H1 (cell line): Measurements from ENCODE around the gene TSGA10IP. TPM values are rescaled to one million over a fixed set of nuclear protein-coding genes. Genes with fewer than 3 reads are reported as not detected.

Source experiments
- CEBPB ChIP-seq: IDR thresholded peaks from 2 replicates; pipeline ENCODE4 v1.6.1; 2012; ENCODE audit warnings: low read depth, low read length
- JUND ChIP-seq: IDR thresholded peaks from 2 replicates; pipeline ENCODE4 v1.6.1; 2011; ENCODE audit warnings: mild to moderate bottlenecking, improper control_type of control experiment, low read length
- NANOG ChIP-seq: IDR thresholded peaks from 2 replicates; pipeline ENCODE4 v1.6.1; 2011; ENCODE audit warnings: low read length, low read depth, mild to moderate bottlenecking, inconsistent platforms; ENCODE audit not compliant: insufficient read depth, poor library complexity, severe bottlenecking
- NRF1 ChIP-seq: IDR thresholded peaks from 2 replicates; pipeline ENCODE4 v1.6.1; 2011; ENCODE audit warnings: mild to moderate bottlenecking, low read depth, low read length, improper control_type of control experiment
- SP1 ChIP-seq: IDR thresholded peaks from 2 replicates; pipeline ENCODE4 v1.6.1; 2011; ENCODE audit warnings: low read depth, low read length
- SUZ12 ChIP-seq: fragments of 200-600 bp; sonication (generic); IDR thresholded peaks from 2 replicates; pipeline ENCODE4 v1.6.1; 2012; ENCODE audit warnings: mild to moderate bottlenecking, inconsistent platforms, low read length, moderate library complexity, mixed read lengths
- TAF7 ChIP-seq: optimal IDR thresholded peaks from 2 replicates; pipeline ENCODE3; 2011; ENCODE audit warnings: low read depth, mild to moderate bottlenecking, inconsistent platforms, low read length, moderate library complexity, borderline replicate concordance
- TCF12 ChIP-seq: IDR thresholded peaks from 2 replicates; pipeline ENCODE4 v1.6.1; 2011; ENCODE audit warnings: low read depth, mild to moderate bottlenecking, low read length
- YY1 ChIP-seq: IDR thresholded peaks from 2 replicates; pipeline ENCODE4 v1.6.1; 2011; ENCODE audit warnings: low read depth, mild to moderate bottlenecking, low read length
- polyA plus RNA-seq, 7 experiments: library from polyadenylated mRNA; depleted of rRNA in 3 of 7; stranded (reverse) in 5 of 7; unstranded in 2 of 7; fragments of >200 nt in 5 of 7; fragments of 200-250 nt in 2 of 7; gene quantifications; 1 replicate in 5 of 7; 2 replicates in 1 of 7; 4 replicates in 1 of 7; pipeline versions ENCODE4 v1.2.1 to v1.2.3, GENCODE V29; 2011 to 2013; ENCODE audit warnings: missing spikeins in 2 of 7, mixed read lengths in 2 of 7
- total RNA-seq: library from RNA; stranded (reverse); fragmentation: NEBNext Ultra II Directional; extraction: Animal tissue kit (Norgen Biotek cat#: 25700); gene quantifications from 2 replicates; pipeline ENCODE4 v1.2.1, GENCODE V29; 2021

The TSGA10IP gene
- total and polyA plus RNA-seq, 2 of the 8 experiments (the other 6 are each of a cell fraction or from before 2014, with no cell fraction given) = 1.9 to 6.0 TPM

GRCh38 chr11:65977621-65978390 lies 32.5 kb downstream of the TSGA10IP start (continued):
- no peak for TF ChIP-seq NRF1
- TF ChIP-seq SUZ12 = no peak
- no peak for TF ChIP-seq TAF7
- TF ChIP-seq JUND = no peak
- TF ChIP-seq YY1 = no peak
- TF ChIP-seq TCF12 = no peak
- no peak for TF ChIP-seq CEBPB
- no peak for TF ChIP-seq NANOG
- no peak for TF ChIP-seq SP1
